H9 (cell line): Measurements from ENCODE around the gene FARP2. TPM values are rescaled to one million over a fixed set of nuclear protein-coding genes. Genes with fewer than 3 reads are reported as not detected.

Source experiments
- DNase-seq: peaks from one replicate; pipeline ENCODE4 v3.0.0-alpha.2; 2017
- H2AFZ ChIP-seq: one replicate; pipeline ENCODE4 v1.6.1; 2013; ENCODE audit warnings: mild to moderate bottlenecking, low read length, control low read depth, moderate library complexity
- H2AK5ac ChIP-seq: 2 replicates; pipeline ENCODE4 v1.6.1; 2013; ENCODE audit warnings: low read length, control low read depth, mixed read lengths; ENCODE audit not compliant: insufficient read length
- H2BK120ac ChIP-seq: one replicate; pipeline ENCODE4 v1.6.1; 2013; ENCODE audit warnings: low read depth, mild to moderate bottlenecking, low read length, control low read depth, inconsistent platforms; ENCODE audit not compliant: poor library complexity, severe bottlenecking
- H2BK12ac ChIP-seq: 2 replicates; pipeline ENCODE4 v1.6.1; 2013; ENCODE audit warnings: low read length, control low read depth, mixed read lengths, low read depth; ENCODE audit not compliant: insufficient read length
- H2BK15ac ChIP-seq: 2 replicates; pipeline ENCODE4 v1.6.1; 2013; ENCODE audit warnings: low read depth, low read length, control low read depth
- H2BK20ac ChIP-seq: one replicate; pipeline ENCODE4 v1.6.1; 2013; ENCODE audit warnings: low read depth, mild to moderate bottlenecking, low read length, control low read depth, inconsistent platforms; ENCODE audit not compliant: poor library complexity, severe bottlenecking
- H2BK5ac ChIP-seq: 2 replicates; pipeline ENCODE4 v1.6.1; 2013; ENCODE audit warnings: low read length, control low read depth, mixed read lengths; ENCODE audit not compliant: insufficient read length
- H3K14ac ChIP-seq: 2 replicates; pipeline ENCODE4 v1.6.1; 2013; ENCODE audit warnings: low read length, control low read depth; ENCODE audit not compliant: insufficient read depth
- H3K18ac ChIP-seq: 2 replicates; pipeline ENCODE4 v1.6.1; 2013; ENCODE audit warnings: low read depth, mild to moderate bottlenecking, mixed read lengths, low read length, control low read depth; ENCODE audit not compliant: insufficient read length
- H3K23ac ChIP-seq: 2 replicates; pipeline ENCODE4 v1.6.1; 2013; ENCODE audit warnings: low read length, control low read depth, mixed read lengths, low read depth; ENCODE audit not compliant: insufficient read length
- H3K23me2 ChIP-seq: 2 replicates; pipeline ENCODE4 v1.6.1; 2013; ENCODE audit warnings: low read depth, mild to moderate bottlenecking, mixed read lengths, low read length, control low read depth; ENCODE audit not compliant: insufficient read length, poor library complexity, severe bottlenecking
- H3K27ac ChIP-seq: 2 replicates; pipeline ENCODE4 v1.5.1; 2013; ENCODE audit warnings: low read length, control low read depth, mixed read lengths, low read depth; ENCODE audit not compliant: insufficient read length
- H3K27me3 ChIP-seq: 2 replicates; pipeline ENCODE4 v1.6.1; 2013; ENCODE audit warnings: low read length, control low read depth, inconsistent platforms; ENCODE audit not compliant: insufficient read depth
- H3K4ac ChIP-seq: 2 replicates; pipeline ENCODE4 v1.6.1; 2013; ENCODE audit warnings: low read depth, mild to moderate bottlenecking, control low read depth, inconsistent platforms, low read length, moderate library complexity
- H3K4me1 ChIP-seq: 2 replicates; pipeline ENCODE4 v1.6.1; 2013; ENCODE audit warnings: low read length, control low read depth, inconsistent platforms; ENCODE audit not compliant: insufficient read depth
- H3K4me2 ChIP-seq: 2 replicates; pipeline ENCODE4 v1.6.1; 2013; ENCODE audit warnings: low read length, control low read depth, mixed read lengths; ENCODE audit not compliant: insufficient read length, insufficient read depth
- H3K56ac ChIP-seq: 2 replicates; pipeline ENCODE4 v1.6.1; 2013; ENCODE audit warnings: low read depth, mild to moderate bottlenecking, mixed read lengths, low read length, control low read depth; ENCODE audit not compliant: insufficient read length
- H3K79me1 ChIP-seq: 2 replicates; pipeline ENCODE4 v1.6.1; 2013; ENCODE audit warnings: low read depth, mild to moderate bottlenecking, moderate library complexity, low read length, control low read depth, inconsistent platforms; ENCODE audit not compliant: insufficient read depth, poor library complexity, severe bottlenecking
- H3K79me2 ChIP-seq: 2 replicates; pipeline ENCODE4 v1.6.1; 2013; ENCODE audit warnings: low read length, control low read depth, inconsistent platforms; ENCODE audit not compliant: insufficient read depth
- H3K9ac ChIP-seq: 2 replicates; pipeline ENCODE4 v1.6.1; 2013; ENCODE audit warnings: low read length, control low read depth, mixed read lengths; ENCODE audit not compliant: insufficient read length; ENCODE audit errors: extremely low read depth
- H3K9me3 ChIP-seq: one replicate; pipeline ENCODE4 v1.6.1; 2013; ENCODE audit warnings: low read depth, low read length, inconsistent platforms; ENCODE audit not compliant: control insufficient read depth
- H3T11ph ChIP-seq: one replicate; pipeline ENCODE4 v1.6.1; 2013; ENCODE audit warnings: mild to moderate bottlenecking, low read length, control low read depth, inconsistent platforms
- H4K20me1 ChIP-seq: one replicate; pipeline ENCODE4 v1.6.1; 2013; ENCODE audit not compliant: control insufficient read depth, insufficient read length, insufficient read depth
- H4K5ac ChIP-seq: 2 replicates; pipeline ENCODE4 v1.6.1; 2013; ENCODE audit warnings: low read depth, mild to moderate bottlenecking, mixed read lengths, low read length, control low read depth; ENCODE audit not compliant: insufficient read length
- H4K8ac ChIP-seq: replicated peaks from 2 replicates; pipeline ENCODE4 v1.6.1; 2013; ENCODE audit warnings: low read length, control low read depth, mixed read lengths, low read depth; ENCODE audit not compliant: insufficient read length
- H4K91ac ChIP-seq: 2 replicates; pipeline ENCODE4 v1.6.1; 2013; ENCODE audit warnings: low read depth, mild to moderate bottlenecking, moderate library complexity, mixed read lengths, low read length, control low read depth; ENCODE audit not compliant: insufficient read length
- H3K27ac Mint-ChIP-seq, 3 experiments: 2 replicates in 2 of 3; 3 replicates in 1 of 3; pipeline ENCODE4 v1.8.0; 2020 to 2021; ENCODE audit warnings: mixed read lengths in 3 of 3, mild to moderate bottlenecking in 1 of 3, moderate library complexity in 1 of 3
- H3K27me3 Mint-ChIP-seq: 2 replicates; pipeline ENCODE4 v1.8.0; 2021; ENCODE audit warnings: low read depth, mild to moderate bottlenecking, moderate library complexity, mixed read lengths
- H3K36me3 Mint-ChIP-seq, 3 experiments: 2 replicates in 2 of 3; 3 replicates in 1 of 3; pipeline ENCODE4 v1.8.0; 2020 to 2021; ENCODE audit warnings: low read depth in 3 of 3, mixed read lengths in 3 of 3; ENCODE audit not compliant: insufficient read depth in 1 of 3
- H3K4me1 Mint-ChIP-seq, 2 experiments: 2 replicates each; pipeline ENCODE4 v1.8.0; 2020; ENCODE audit warnings: mixed read lengths in 2 of 2
- H3K4me3 Mint-ChIP-seq, 2 experiments: 2 replicates in 1 of 2; 3 replicates in 1 of 2; pipeline ENCODE4 v1.8.0; 2020 to 2021; ENCODE audit warnings: mild to moderate bottlenecking in 2 of 2, mixed read lengths in 2 of 2, moderate library complexity in 1 of 2
- H3K9me3 Mint-ChIP-seq, 2 experiments: 2 replicates in 1 of 2; 3 replicates in 1 of 2; pipeline ENCODE4 v1.8.0; 2020; ENCODE audit warnings: mild to moderate bottlenecking in 2 of 2, mixed read lengths in 2 of 2, moderate library complexity in 1 of 2
- CTCF ChIP-seq: fragments of 200-600 bp; sonication (generic); conservative IDR thresholded peaks from 3 replicates; pipeline ENCODE4 v1.8.0; 2021; ENCODE audit warnings: antibody characterized with exemption, mild to moderate bottlenecking
- WGBS: extraction: QIAGEN DNeasy Blood & Tissue Kit; methylation state at CpG from one replicate; pipeline ENCODE4 v1.1.7; 2013; ENCODE audit warnings: missing lambda C conversion rate, low lambda C conversion rate, mixed read lengths; ENCODE audit not compliant: insufficient read length; ENCODE audit errors: extremely low coverage; 5-methylcytosine and 5-hydroxymethylcytosine counted together
- total RNA-seq: library from RNA; stranded (reverse); gene quantifications from 2 replicates; pipeline ENCODE4 v1.2.1, GENCODE V29; 2021

Gene FARP2
- total RNA-seq, 1 experiment from 2014 or later = 33.9 TPM

- no peaks in the 10 kb centered on the region for H4K20me1 ChIP-seq
- H3K56ac ChIP-seq = no peak overlapping the region
- H3K4me1 ChIP-seq = no peaks in the 10 kb centered on the region
- no peak overlapping the region for H3T11ph ChIP-seq
- Mint-ChIP-seq H3K9me3 (no peaks in the 10 kb centered on the region), H3K27ac (no peak overlapping the region), H3K4me3 (no peak overlapping the region), H3K4me1 (peaks cover 2 to 3% of the 10 kb centered on the region in 2 experiments; a peak in 2 of 4 replicates), H3K27me3 (peaks cover 5% of the 10 kb centered on the region), H3K36me3 (peaks cover 24 to 47% (median 45%) of the 10 kb centered on the region in 3 experiments; a peak in 6 of 7 replicates)
- H2BK15ac ChIP-seq = no peak overlapping the region
- no peak overlapping the region for H4K91ac ChIP-seq
- TF ChIP-seq CTCF = no peak
- no peak overlapping the region for H2BK12ac ChIP-seq
- no peak overlapping the region for H3K23ac ChIP-seq
- H3K79me2 ChIP-seq = no peaks in the 10 kb centered on the region
- DNase-seq = no peak
- no peaks in the 10 kb centered on the region for H3K23me2 ChIP-seq
- no peak overlapping the region for H4K8ac ChIP-seq
- H2BK5ac ChIP-seq = no peak overlapping the region
- H3K27me3 ChIP-seq = no peaks in the 10 kb centered on the region
- H2AK5ac ChIP-seq = no peak overlapping the region
- H3K4ac ChIP-seq = no peak overlapping the region
- H2BK20ac ChIP-seq = no peak overlapping the region
- no peak overlapping the region for H3K9ac ChIP-seq
- H4K5ac ChIP-seq = no peak overlapping the region
- H3K4me2 ChIP-seq = no peak overlapping the region
- WGBS = no CpG with 5 or more reads among the region's 16 CpGs
- H3K18ac ChIP-seq = no peak overlapping the region
- no peaks in the 10 kb centered on the region for H3K79me1 ChIP-seq
- no peak overlapping the region for H3K27ac ChIP-seq
- no peak overlapping the region for H2BK120ac ChIP-seq
- H2AFZ ChIP-seq = no peak overlapping the region
- no peak overlapping the region for H3K14ac ChIP-seq
- H3K9me3 ChIP-seq = no peaks in the 10 kb centered on the region
Observed at GRCh38 chr2:241494311-241494908, 138.3 kb downstream of the FARP2 start.
